CD14-positive monocyte (primary cell): ENCODE results near the gene SLC12A7. TPM values are rescaled to one million over a fixed set of nuclear protein-coding genes. Genes with fewer than 3 reads are reported as not detected.

Experiments
- DNase-seq, 3 donors: peaks; one replicate each; pipeline ENCODE4 v3.0.0-alpha.2; 2011 to 2022
- H2AFZ ChIP-seq: 2 replicates; pipeline ENCODE4 v1.6.0; 2012; ENCODE audit warnings: mild to moderate bottlenecking, low read depth, low read length, inconsistent platforms; ENCODE audit not compliant: insufficient read depth, poor library complexity, severe bottlenecking
- H3K27ac ChIP-seq, 2 donors: 1 replicate in 1 of 2; 2 replicates in 1 of 2; pipeline ENCODE4 v1.5.1; 2012 to 2013; ENCODE audit warnings: low read length in 2 of 2, control low read depth in 1 of 2, inconsistent platforms in 1 of 2, low read depth in 1 of 2, mild to moderate bottlenecking in 1 of 2
- H3K27me3 ChIP-seq, 2 donors: one replicate each; pipeline versions ENCODE4 v1.6.0 to v1.6.1; 2011 to 2013; ENCODE audit warnings: low read length in 2 of 2; ENCODE audit not compliant: control insufficient read depth in 2 of 2, insufficient read depth in 2 of 2
- H3K36me3 ChIP-seq, 2 donors: replicated peaks in 1 of 2; 1 replicate in 1 of 2; 2 replicates in 1 of 2; pipeline versions ENCODE4 v1.5.1 to v1.6.1; 2012 to 2013; ENCODE audit warnings: low read length in 2 of 2, control low read depth in 1 of 2, inconsistent platforms in 1 of 2, mild to moderate bottlenecking in 1 of 2; ENCODE audit not compliant: insufficient read depth in 2 of 2, control insufficient read depth in 1 of 2
- H3K4me1 ChIP-seq, 2 donors: 1 replicate in 1 of 2; 2 replicates in 1 of 2; pipeline versions ENCODE4 v1.5.1 to v1.6.1; 2012 to 2013; ENCODE audit warnings: low read length in 2 of 2, control low read depth in 1 of 2, inconsistent platforms in 1 of 2, mild to moderate bottlenecking in 1 of 2, moderate library complexity in 1 of 2; ENCODE audit not compliant: insufficient read depth in 2 of 2, control insufficient read depth in 1 of 2
- H3K4me2 ChIP-seq: replicated peaks from 2 replicates; pipeline ENCODE3; 2012; ENCODE audit warnings: low read length, moderate library complexity, mild to moderate bottlenecking; ENCODE audit not compliant: poor library complexity, severe bottlenecking; ENCODE audit errors: extremely low read depth
- H3K4me3 ChIP-seq, 3 experiments: fragments of 200-600 bp in 1 of 3; sonication (generic) in 1 of 3; replicated peaks in 1 of 3; 1 replicate in 2 of 3; 2 replicates in 1 of 3; pipeline ENCODE4 v1.5.1; 2011 to 2013; ENCODE audit warnings: low read length in 3 of 3, mild to moderate bottlenecking in 3 of 3, control low read depth in 2 of 3, low read depth in 2 of 3, inconsistent platforms in 1 of 3, moderate library complexity in 1 of 3
- H3K79me2 ChIP-seq: 2 replicates; pipeline ENCODE4 v1.6.0; 2012; ENCODE audit warnings: mild to moderate bottlenecking, control low read depth, inconsistent platforms, low read length, moderate library complexity; ENCODE audit not compliant: insufficient read depth
- H3K9ac ChIP-seq: 2 replicates; pipeline ENCODE4 v1.6.0; 2017; ENCODE audit warnings: low read length, mild to moderate bottlenecking; ENCODE audit not compliant: insufficient read depth, poor library complexity, severe bottlenecking
- H3K9me3 ChIP-seq, 2 donors: replicated peaks in 1 of 2; 1 replicate in 1 of 2; 2 replicates in 1 of 2; pipeline versions ENCODE4 v1.5.1 to v1.6.1; 2012 to 2013; ENCODE audit warnings: low read length in 2 of 2, control low read depth in 1 of 2; ENCODE audit not compliant: control insufficient read depth in 1 of 2, insufficient read depth in 1 of 2
- H4K20me1 ChIP-seq: 2 replicates; pipeline ENCODE4 v1.6.0; 2012; ENCODE audit warnings: mild to moderate bottlenecking, low read length, control low read depth, moderate library complexity; ENCODE audit not compliant: insufficient read depth
- H3K27ac Mint-ChIP-seq, 7 donors: one replicate each; pipeline ENCODE4 v1.8.0; 2020; ENCODE audit warnings: mild to moderate bottlenecking in 7 of 7, mixed read lengths in 7 of 7, moderate library complexity in 6 of 7, inconsistent platforms in 2 of 7
- H3K27me3 Mint-ChIP-seq, 3 donors: one replicate each; pipeline ENCODE4 v1.8.0; 2021 to 2022; ENCODE audit warnings: low read depth in 3 of 3, mild to moderate bottlenecking in 3 of 3, mixed read lengths in 3 of 3, moderate library complexity in 3 of 3, inconsistent platforms in 1 of 3
- H3K36me3 Mint-ChIP-seq, 2 donors: one replicate each; pipeline ENCODE4 v1.8.0; 2020; ENCODE audit warnings: mixed read lengths in 2 of 2, inconsistent platforms in 1 of 2, mild to moderate bottlenecking in 1 of 2
- H3K4me1 Mint-ChIP-seq: one replicate; pipeline ENCODE4 v1.8.0; 2020; ENCODE audit warnings: mild to moderate bottlenecking, mixed read lengths
- H3K4me3 Mint-ChIP-seq, 2 donors: one replicate each; pipeline ENCODE4 v1.8.0; 2020; ENCODE audit warnings: mild to moderate bottlenecking in 2 of 2, mixed read lengths in 2 of 2, moderate library complexity in 1 of 2
- H3K9me3 Mint-ChIP-seq, 7 donors: one replicate each; pipeline ENCODE4 v1.8.0; 2020 to 2022; ENCODE audit warnings: mixed read lengths in 7 of 7, mild to moderate bottlenecking in 6 of 7, moderate library complexity in 6 of 7, inconsistent platforms in 2 of 7
- CTCF ChIP-seq: fragments of 200-600 bp; IDR thresholded peaks from one replicate; pipeline ENCODE4 v1.8.0; 2022; ENCODE audit warnings: antibody characterized with exemption, mild to moderate bottlenecking
- WGBS: methylation state at CpG from one replicate; pipeline ENCODE4 v1.1.5; 2013; ENCODE audit warnings: missing lambda C conversion rate; ENCODE audit not compliant: insufficient coverage; 5-methylcytosine and 5-hydroxymethylcytosine counted together
- intact Hi-C, 2 donors: fragments of 100-400 bp; cut with micrococcal nuclease; formaldehyde crosslinking; loops; one replicate each; pipeline versions ENCODE4 v1.15.0 to v1.15.1; 2023
- polyA plus RNA-seq, 3 donors: library from polyadenylated mRNA; depleted of rRNA in 1 of 3; unstranded in 2 of 3; stranded (reverse) in 1 of 3; fragments of 300-500 nt in 2 of 3; fragments of >200 nt in 1 of 3; fragmentation: Illumina TruSeq in 2 of 3; gene quantifications; 1 replicate in 2 of 3; 2 replicates in 1 of 3; pipeline ENCODE4 v1.2.3, GENCODE V29; 2012 to 2021

SLC12A7 gene
- polyA plus RNA-seq, 3 donors: 8.2 to 31.2 (median 12.5) TPM

- Histone ChIP-seq H3K4me2 (no peak overlapping the region), H3K27me3 (no peaks in the 10 kb centered on the region)
- 43% methylated on average over 16 of the region's 23 CpGs for WGBS
Measured at GRCh38 chr5:1140171-1140817, 28.4 kb upstream of the SLC12A7 start.

More at GRCh38 chr5:1140171-1140817, 28.4 kb upstream of the SLC12A7 start:
- no peak overlapping the region for H3K27ac Mint-ChIP-seq
- intact Hi-C loops: loop anchor here (2.0 to 10.0 kb wide), 2 partner anchors 215 kb away; no protein-coding TSS in a partner anchor
- Histone ChIP-seq H2AFZ (no peak overlapping the region), H4K20me1 (no peaks in the 10 kb centered on the region), H3K9ac (no peak overlapping the region), H3K4me1 (peaks cover 12 to 13% of the 10 kb centered on the region in 2 donors), H3K9me3 (peaks cover 5 to 7% of the 10 kb centered on the region in 2 donors), H3K36me3 (no peaks in the 10 kb centered on the region), H3K4me3 (no peak overlapping the region), H3K79me2 (no peaks in the 10 kb centered on the region), H3K27ac (no peak overlapping the region)
- peak; percentile 84 for TF ChIP-seq CTCF
- peak; percentile 29 to 63 (median 62) for DNase-seq
- no peak overlapping the region for H3K4me3 Mint-ChIP-seq
- peaks cover 4 to 12% (median 7%) of the 10 kb centered on the region in 7 donors for H3K9me3 Mint-ChIP-seq
- peaks cover 2 to 13% (median 11%) of the 10 kb centered on the region in 3 donors for H3K27me3 Mint-ChIP-seq
- H3K36me3 Mint-ChIP-seq: no peaks in the 10 kb centered on the region
- H3K4me1 Mint-ChIP-seq: peaks cover 19% of the 10 kb centered on the region
